OCI-LY7 (cell line): ENCODE measurements around the gene POU2AF1. TPM values are rescaled to one million over a fixed set of nuclear protein-coding genes. Genes with fewer than 3 reads are reported as not detected.

Experiments used
- BruUV-seq: library from RNA; stranded (reverse); fragments of 400-500 nt; replicated peaks from 2 replicates; lab custom pipeline; 2021; lab: Mats Ljungman, UMichigan
- CTCF ChIA-PET: fragments of 300-600 bp; sonication (Branson Sonifier 250); formaldehyde crosslinking; loops from one replicate; lab custom pipeline; 2022; ENCODE audit warnings: antibody characterized with exemption; ENCODE audit not compliant: unreplicated experiment; lab: Charles Lee
- POLR2A ChIA-PET: fragments of 300-600 bp; sonication (Branson Sonifier 250); formaldehyde crosslinking; loops from one replicate; lab custom pipeline; 2022; ENCODE audit warnings: antibody characterized with exemption; lab: Charles Lee
- DNase-seq: peaks from one replicate; pipeline ENCODE4 v3.0.0-alpha.2; 2015; ENCODE audit warnings: low spot score
- H2AFZ ChIP-seq: fragments of 200-600 bp; sonication (generic), shearing (Covaris generic); 2 replicates; pipeline ENCODE4 v1.6.1; 2014; ENCODE audit warnings: mild to moderate bottlenecking, antibody characterized with exemption, low read length, moderate library complexity
- H3K27ac ChIP-seq: fragments of 200-600 bp; sonication (generic); 2 replicates; pipeline ENCODE4 v1.5.1; 2014; ENCODE audit warnings: mixed run types, low read depth, mild to moderate bottlenecking, moderate library complexity, low read length, inconsistent platforms; ENCODE audit not compliant: poor library complexity, severe bottlenecking
- H3K36me3 ChIP-seq: fragments of 200-600 bp; sonication (generic); 2 replicates; pipeline ENCODE4 v1.6.1; 2014; ENCODE audit warnings: mild to moderate bottlenecking, antibody characterized with exemption, low read length, moderate library complexity, mixed read lengths; ENCODE audit not compliant: insufficient read depth
- H3K4me1 ChIP-seq: fragments of 200-600 bp; sonication (generic); 2 replicates; pipeline ENCODE4 v1.5.1; 2014; ENCODE audit warnings: mild to moderate bottlenecking, low read length; ENCODE audit not compliant: insufficient read depth, poor library complexity, severe bottlenecking
- H3K4me2 ChIP-seq: fragments of 200-600 bp; sonication (generic); 2 replicates; pipeline ENCODE4 v1.6.1; 2014; ENCODE audit warnings: mild to moderate bottlenecking, low read length
- H3K4me3 ChIP-seq: fragments of 200-600 bp; sonication (generic); 2 replicates; pipeline ENCODE4 v1.5.1; 2014; ENCODE audit warnings: mild to moderate bottlenecking, low read depth, low read length; ENCODE audit not compliant: poor library complexity, severe bottlenecking
- H3K79me2 ChIP-seq: fragments of 200-600 bp; sonication (generic); 2 replicates; pipeline ENCODE4 v1.6.1; 2016; ENCODE audit warnings: low read depth, mild to moderate bottlenecking, low read length, moderate library complexity, mixed read lengths; ENCODE audit not compliant: insufficient read depth
- H3K9me2 ChIP-seq: fragments of 200-600 bp; sonication (generic); 2 replicates; pipeline ENCODE4 v1.6.1; 2016; ENCODE audit warnings: mild to moderate bottlenecking, low read length, mixed read lengths; ENCODE audit not compliant: insufficient read depth
- H3K9me3 ChIP-seq: fragments of 200-600 bp; sonication (generic); 2 replicates; pipeline ENCODE4 v1.6.1; 2014; ENCODE audit warnings: mild to moderate bottlenecking, mixed run types, low read length, mixed read lengths
- H4K20me1 ChIP-seq: fragments of 200-600 bp; sonication (generic); 2 replicates; pipeline ENCODE4 v1.6.1; 2014; ENCODE audit warnings: mild to moderate bottlenecking, antibody characterized with exemption, low read length, moderate library complexity, mixed read lengths; ENCODE audit not compliant: insufficient read depth
- CTCF ChIP-seq: fragments of 200-600 bp; sonication (generic); conservative IDR thresholded peaks from 2 replicates; pipeline ENCODE4 v1.5.1; 2014; ENCODE audit warnings: mild to moderate bottlenecking, antibody characterized with exemption, low read length, moderate library complexity, mixed read lengths
- EZH2phosphoT487 ChIP-seq: fragments of 200-600 bp; sonication (generic); IDR thresholded peaks from 2 replicates; pipeline ENCODE4 v1.6.1; 2018; ENCODE audit warnings: low read depth, borderline replicate concordance, mild to moderate bottlenecking, mixed run types, antibody characterized with exemption, low read length, moderate library complexity, mixed read lengths
- intact Hi-C: fragments of 100-400 bp; cut with micrococcal nuclease; formaldehyde crosslinking; loops from one replicate; pipeline ENCODE4 v1.10.0; 2022; ENCODE audit not compliant: unreplicated experiment
- total RNA-seq, 2 experiments: library from RNA; depleted of rRNA in 1 of 2; stranded (reverse); fragments of >200 nt in 1 of 2; shearing (Covaris generic) in 1 of 2; gene quantifications; 2 replicates each; pipeline ENCODE4 v1.2.3, GENCODE V29; 2014 to 2022

Gene POU2AF1
- total RNA-seq, 2 experiments from 2014 or later = 86.1 to 285 TPM

- no peak for TF ChIP-seq EZH2phosphoT487
- no peak for TF ChIP-seq CTCF
- POLR2A ChIA-PET = interaction anchor here (0.6 to 17.9 kb wide), 7 partner anchors 8 to 1103 kb away, joined by 3 to 577 read pairs (median 12); partner anchors contain the start of gene POU2AF1
- Histone ChIP-seq H3K4me1 (peaks cover 90% of the 10 kb centered on the region), H4K20me1 (no peaks in the 10 kb centered on the region; the same call in 1 of the 2 replicates), H3K79me2 (no peaks in the 10 kb centered on the region), H3K36me3 (no peaks in the 10 kb centered on the region; the same call in 1 of the 2 replicates), H2AFZ (peak overlapping the region; percentile 48; the same call in 1 of the 2 replicates), H3K4me2 (peak overlapping the region; percentile 70), H3K9me2 (no peaks in the 10 kb centered on the region), H3K27ac (peak overlapping the region; percentile 83), H3K4me3 (peak overlapping the region; percentile 20), H3K9me3 (peaks cover under 1% of the 10 kb centered on the region)
- CTCF ChIA-PET = interaction anchor here (0.8 to 1.7 kb wide), 2 partner anchors 11 to 20 kb away, joined by 3 to 4 read pairs; no protein-coding TSS in a partner anchor
- intact Hi-C loops = no loop called here
- no TSS peak for BruUV-seq
- DNase-seq = peak; percentile 88
These were observed 30.8 kb upstream of the POU2AF1 start for GRCh38 chr11:111409915-111410314.

- no peaks in the 10 kb centered on the region for H3K9me2 ChIP-seq
- H4K20me1 ChIP-seq = no peaks in the 10 kb centered on the region; the same call in 1 of the 2 replicates
- peak overlapping the region; percentile 10 for H3K4me3 ChIP-seq
- peaks cover 82% of the 10 kb centered on the region for H3K4me1 ChIP-seq
- CTCF ChIA-PET = interaction anchor here (0.8 to 1.7 kb wide), 3 partner anchors 9 to 19 kb away, joined by 3 to 4 read pairs (median 3); no protein-coding TSS in a partner anchor
- POLR2A ChIA-PET = interaction anchor here (1.0 to 17.9 kb wide), 6 partner anchors 8 to 41 kb away, joined by 4 to 577 read pairs (median 30); partner anchors contain the start of gene POU2AF1
- BruUV-seq = no TSS peak
- peaks cover 7% of the 10 kb centered on the region; the same call in 1 of the 2 replicates for H3K36me3 ChIP-seq
- H3K4me2 ChIP-seq = peak overlapping the region; percentile 70
- H3K79me2 ChIP-seq = no peaks in the 10 kb centered on the region
- H3K9me3 ChIP-seq = peaks cover 9% of the 10 kb centered on the region
- DNase-seq = no peak
- intact Hi-C loops = no loop called here
- no peak for TF ChIP-seq EZH2phosphoT487
- no peak for TF ChIP-seq CTCF
- peak overlapping the region; percentile 48; the same call in 1 of the 2 replicates for H2AFZ ChIP-seq
- H3K27ac ChIP-seq = peak overlapping the region; percentile 83
These were observed 30.0 kb upstream of the POU2AF1 start for GRCh38 chr11:111408789-111409727.
